Natural killer cell (primary cell): ENCODE data around the gene PRPF8. TPM values are rescaled to one million over a fixed set of nuclear protein-coding genes. Genes with fewer than 3 reads are reported as not detected.
A peak's percentile ranks its signal among the peaks of the same experiment; 100 is the strongest.

Experiments used
- ATAC-seq, 3 donors: fragments of 150-1000 bp in 2 of 3; fragments of 200-7000 bp in 1 of 3; cut with Tn5 transposase; 1 replicate in 1 of 3; 2 replicates in 2 of 3; pipeline ENCODE4 v1.10.0; 2021; ENCODE audit warnings: mild to moderate bottlenecking in 2 of 3, moderate library complexity in 2 of 3
- DNase-seq, 2 donors: peaks; one replicate each; pipeline versions ENCODE4 v3.0.0 to v3.0.0-alpha.2; 2013 to 2021; ENCODE audit warnings: mixed read lengths in 1 of 2
- H3K27ac ChIP-seq: one replicate; pipeline ENCODE4 v1.5.1; 2013; ENCODE audit warnings: mild to moderate bottlenecking, low read length
- H3K27me3 ChIP-seq: one replicate; pipeline ENCODE4 v1.6.1; 2013; ENCODE audit warnings: low read length; ENCODE audit not compliant: control insufficient read depth, insufficient read depth
- H3K36me3 ChIP-seq: one replicate; pipeline ENCODE4 v1.6.1; 2013; ENCODE audit warnings: low read length; ENCODE audit not compliant: control insufficient read depth, insufficient read depth
- H3K4me1 ChIP-seq: one replicate; pipeline ENCODE4 v1.6.1; 2013; ENCODE audit warnings: low read length; ENCODE audit not compliant: control insufficient read depth, insufficient read depth
- H3K4me3 ChIP-seq: one replicate; pipeline ENCODE4 v1.5.1; 2013; ENCODE audit warnings: low read length
- H3K9me3 ChIP-seq: one replicate; pipeline ENCODE4 v1.6.1; 2013; ENCODE audit warnings: low read length; ENCODE audit not compliant: control insufficient read depth, insufficient read depth
- H3K27ac Mint-ChIP-seq, 2 donors: one replicate each; pipeline ENCODE4 v1.8.0; 2022; ENCODE audit warnings: mild to moderate bottlenecking in 2 of 2, mixed read lengths in 2 of 2, moderate library complexity in 1 of 2
- H3K27me3 Mint-ChIP-seq, 2 donors: one replicate each; pipeline ENCODE4 v1.8.0; 2022; ENCODE audit warnings: low read depth in 2 of 2, mixed read lengths in 2 of 2
- H3K36me3 Mint-ChIP-seq: one replicate; pipeline ENCODE4 v1.8.0; 2022; ENCODE audit warnings: mixed read lengths
- H3K4me1 Mint-ChIP-seq, 2 donors: one replicate each; pipeline ENCODE4 v1.8.0; 2022; ENCODE audit warnings: mixed read lengths in 2 of 2
- H3K4me3 Mint-ChIP-seq: one replicate; pipeline ENCODE4 v1.8.0; 2022; ENCODE audit warnings: mild to moderate bottlenecking, moderate library complexity, mixed read lengths
- H3K9me3 Mint-ChIP-seq, 2 donors: one replicate each; pipeline ENCODE4 v1.8.0; 2022; ENCODE audit warnings: mixed read lengths in 2 of 2
- CTCF ChIP-seq: fragments of 200-600 bp; IDR thresholded peaks from one replicate; pipeline ENCODE4 v1.8.0; 2022; ENCODE audit warnings: antibody characterized with exemption
- WGBS: methylation state at CpG from one replicate; pipeline ENCODE4 v1.1.7; 2013; ENCODE audit warnings: missing lambda C conversion rate; ENCODE audit not compliant: insufficient coverage; 5-methylcytosine and 5-hydroxymethylcytosine counted together
- intact Hi-C: fragments of 100-400 bp; cut with micrococcal nuclease; formaldehyde crosslinking; loops from one replicate; pipeline ENCODE4 v1.14.2; 2022
- total RNA-seq, 4 donors: library from RNA; stranded (reverse); fragments of 120-200 nt in 1 of 4; gene quantifications; one replicate each; pipeline versions ENCODE4 v1.2.3 to v1.2.4, GENCODE V29; 2013 to 2022

The PRPF8 gene
- total RNA-seq, 3 donors from 2014 or later (not counting 1 experiment from before 2014, with no cell fraction given), result 475 to 508 (median 480) TPM

GRCh38 chr17:1616101-1616500 lies 68.6 kb downstream of the PRPF8 start:
- Mint-ChIP-seq H3K4me1 (peaks cover 9 to 14% of the 10 kb centered on the region in 2 donors), H3K27ac (no peak overlapping the region), H3K9me3 (no peaks in the 10 kb centered on the region), H3K36me3 (no peaks in the 10 kb centered on the region), H3K4me3 (no peak overlapping the region), H3K27me3 (no peaks in the 10 kb centered on the region)
- no peak for TF ChIP-seq CTCF
- H3K27ac ChIP-seq, result no peak overlapping the region
- H3K9me3 ChIP-seq, result no peaks in the 10 kb centered on the region
- no peaks in the 10 kb centered on the region for H3K36me3 ChIP-seq
- ATAC-seq, result no peak
- 85% methylated on average over 13 of the region's 13 CpGs for WGBS
- no peaks in the 10 kb centered on the region for H3K27me3 ChIP-seq
- no peak for DNase-seq
- peaks cover 11% of the 10 kb centered on the region for H3K4me1 ChIP-seq
- intact Hi-C loops, result no loop called here
- no peak overlapping the region for H3K4me3 ChIP-seq

GRCh38 chr17:1612400-1612799 lies 72.3 kb downstream of the PRPF8 start:
- Histone ChIP-seq H3K27ac (no peak overlapping the region), H3K27me3 (no peaks in the 10 kb centered on the region), H3K9me3 (no peaks in the 10 kb centered on the region), H3K4me3 (no peak overlapping the region), H3K36me3 (no peaks in the 10 kb centered on the region), H3K4me1 (peaks cover 24% of the 10 kb centered on the region)
- 93% methylated on average over 16 of the region's 16 CpGs for WGBS
- H3K27ac Mint-ChIP-seq, result peak overlapping the region in 1 of 2 donors; percentile 13
- TF ChIP-seq CTCF, result no peak
- peaks cover 10 to 22% of the 10 kb centered on the region in 2 donors for H3K4me1 Mint-ChIP-seq
- no peaks in the 10 kb centered on the region for H3K9me3 Mint-ChIP-seq
- H3K36me3 Mint-ChIP-seq, result no peaks in the 10 kb centered on the region
- no peak overlapping the region for H3K4me3 Mint-ChIP-seq
- DNase-seq, result no peak
- H3K27me3 Mint-ChIP-seq, result no peaks in the 10 kb centered on the region
- ATAC-seq, result no peak
- intact Hi-C loops, result no loop called here

- H3K27ac Mint-ChIP-seq, result peak overlapping the region in 1 of 2 donors; percentile 13
- H3K9me3 ChIP-seq, result no peaks in the 10 kb centered on the region
- H3K36me3 ChIP-seq, result no peaks in the 10 kb centered on the region
- H3K4me1 ChIP-seq, result peaks cover 31% of the 10 kb centered on the region
- H3K4me3 ChIP-seq, result no peak overlapping the region
- H3K27me3 ChIP-seq, result no peaks in the 10 kb centered on the region
- ATAC-seq, result no peak
- no peaks in the 10 kb centered on the region for H3K36me3 Mint-ChIP-seq
- TF ChIP-seq CTCF, result no peak
- intact Hi-C loops, result no loop called here
- H3K4me1 Mint-ChIP-seq, result peaks cover 15 to 28% of the 10 kb centered on the region in 2 donors
- no peak overlapping the region for H3K27ac ChIP-seq
- H3K9me3 Mint-ChIP-seq, result no peaks in the 10 kb centered on the region
- 82% methylated on average over 10 of the region's 10 CpGs for WGBS
- no peak overlapping the region for H3K4me3 Mint-ChIP-seq
- no peak for DNase-seq
- no peaks in the 10 kb centered on the region for H3K27me3 Mint-ChIP-seq
Observed at GRCh38 chr17:1611715-1612114, 73.0 kb downstream of the PRPF8 start.

GRCh38 chr17:1608676-1609075 lies 76.0 kb downstream of the PRPF8 start:
- DNase-seq, result no peak
- H3K27me3 Mint-ChIP-seq, result no peaks in the 10 kb centered on the region
- intact Hi-C loops, result no loop called here
- no peaks in the 10 kb centered on the region for H3K36me3 ChIP-seq
- no peak overlapping the region for H3K4me3 ChIP-seq
- no peak overlapping the region for H3K27ac ChIP-seq
- H3K4me1 Mint-ChIP-seq, result peaks cover 6 to 26% of the 10 kb centered on the region in 2 donors
- ATAC-seq, result no peak
- H3K4me1 ChIP-seq, result peaks cover 33% of the 10 kb centered on the region
- H3K4me3 Mint-ChIP-seq, result no peak overlapping the region
- H3K36me3 Mint-ChIP-seq, result no peaks in the 10 kb centered on the region
- H3K27ac Mint-ChIP-seq, result peak overlapping the region; percentile 83 to 91
- TF ChIP-seq CTCF, result no peak
- no peaks in the 10 kb centered on the region for H3K9me3 Mint-ChIP-seq
- 93% methylated on average over 5 of the region's 7 CpGs for WGBS
- H3K9me3 ChIP-seq, result no peaks in the 10 kb centered on the region
- H3K27me3 ChIP-seq, result no peaks in the 10 kb centered on the region
